ENCODE results near the gene NCAM1.

NCAM1 gene

GRCh38 chr11:113282898-113283437 lies 321.7 kb downstream of the NCAM1 start:
- Histone ChIP-seq H2AFZ (ENCODE audit: low read depth, low read length) (no peak overlapping the region), H3K4me2 (ENCODE audit: insufficient read depth, low read length) (no peak overlapping the region), H3K79me2 (ENCODE audit: insufficient read depth, low read length) (no peaks in the 10 kb centered on the region), H3K27me3 (ENCODE audit: insufficient read depth, low read length, poor library complexity) (no peaks in the 10 kb centered on the region), H3K9ac (ENCODE audit: low read depth, low read length) (no peak overlapping the region), H3K4me3 (ENCODE audit: low read depth in 1 of 2, low read length in 2 of 2) (no peak overlapping the region), H3K4me1 (ENCODE audit: insufficient read depth, low read length) (no peaks in the 10 kb centered on the region), H3K36me3 (ENCODE audit: insufficient read depth, low read length) (no peaks in the 10 kb centered on the region), H4K20me1 (ENCODE audit: insufficient read depth, low read length) (no peaks in the 10 kb centered on the region), H3K9me3 (ENCODE audit: insufficient read depth, low read length, severe bottlenecking) (no peaks in the 10 kb centered on the region), H3K27ac (ENCODE audit: low read length) (no peak overlapping the region)
- TF ChIP-seq CTCF (IDR thresholded peaks at IDR 0.05; ENCODE audit: borderline replicate concordance, extremely low read depth, low read length, poor library complexity, severe bottlenecking) (no peak), EZH2 (IDR thresholded peaks at IDR 0.05; ENCODE audit: borderline replicate concordance, low read depth, low read length, severe bottlenecking) (no peak)
- no peak for ATAC-seq (ENCODE audit: insufficient read depth, low read depth)
- no peak for DNase-seq

GRCh38 chr11:113283881-113284280 lies 322.7 kb downstream of the NCAM1 start:
- no peak for ATAC-seq (ENCODE audit: insufficient read depth, low read depth)
- Histone ChIP-seq H3K79me2 (ENCODE audit: insufficient read depth, low read length) (no peaks in the 10 kb centered on the region), H3K9ac (ENCODE audit: low read depth, low read length) (no peak overlapping the region), H2AFZ (ENCODE audit: low read depth, low read length) (no peak overlapping the region), H3K9me3 (ENCODE audit: insufficient read depth, low read length, severe bottlenecking) (no peaks in the 10 kb centered on the region), H3K27ac (ENCODE audit: low read length) (no peak overlapping the region), H4K20me1 (ENCODE audit: insufficient read depth, low read length) (no peaks in the 10 kb centered on the region), H3K4me3 (ENCODE audit: low read depth in 1 of 2, low read length in 2 of 2) (no peak overlapping the region), H3K4me1 (ENCODE audit: insufficient read depth, low read length) (no peaks in the 10 kb centered on the region), H3K27me3 (ENCODE audit: insufficient read depth, low read length, poor library complexity) (no peaks in the 10 kb centered on the region), H3K4me2 (ENCODE audit: insufficient read depth, low read length) (no peak overlapping the region), H3K36me3 (ENCODE audit: insufficient read depth, low read length) (no peaks in the 10 kb centered on the region)
- TF ChIP-seq EZH2 (IDR thresholded peaks at IDR 0.05; ENCODE audit: borderline replicate concordance, low read depth, low read length, severe bottlenecking) (no peak), CTCF (IDR thresholded peaks at IDR 0.05; ENCODE audit: borderline replicate concordance, extremely low read depth, low read length, poor library complexity, severe bottlenecking) (no peak)
- no peak for DNase-seq

GRCh38 chr11:113286009-113286408 lies 324.8 kb downstream of the NCAM1 start:
- no peaks in the 10 kb centered on the region for H3K79me2 ChIP-seq (ENCODE audit: insufficient read depth, low read length)
- no peaks in the 10 kb centered on the region for H3K36me3 ChIP-seq (ENCODE audit: insufficient read depth, low read length)
- no peak for TF ChIP-seq CTCF (IDR thresholded peaks at IDR 0.05; ENCODE audit: borderline replicate concordance, extremely low read depth, low read length, poor library complexity, severe bottlenecking)
- TF ChIP-seq EZH2 (IDR thresholded peaks at IDR 0.05; ENCODE audit: borderline replicate concordance, low read depth, low read length, severe bottlenecking), result no peak
- H3K27ac ChIP-seq (ENCODE audit: low read length), result no peak overlapping the region
- H3K4me1 ChIP-seq (ENCODE audit: insufficient read depth, low read length), result no peaks in the 10 kb centered on the region
- H3K4me3 ChIP-seq (ENCODE audit: low read depth in 1 of 2, low read length in 2 of 2), result no peak overlapping the region
- DNase-seq, result no peak
- no peak for ATAC-seq (ENCODE audit: insufficient read depth, low read depth)
- H3K9ac ChIP-seq (ENCODE audit: low read depth, low read length), result no peak overlapping the region
- H3K9me3 ChIP-seq (ENCODE audit: insufficient read depth, low read length, severe bottlenecking), result no peaks in the 10 kb centered on the region
- no peaks in the 10 kb centered on the region for H3K27me3 ChIP-seq (ENCODE audit: insufficient read depth, low read length, poor library complexity)
- no peaks in the 10 kb centered on the region for H4K20me1 ChIP-seq (ENCODE audit: insufficient read depth, low read length)
- H2AFZ ChIP-seq (ENCODE audit: low read depth, low read length), result no peak overlapping the region
- no peak overlapping the region for H3K4me2 ChIP-seq (ENCODE audit: insufficient read depth, low read length)
